Measurements from ENCODE around the gene RGMA.

DNA sequence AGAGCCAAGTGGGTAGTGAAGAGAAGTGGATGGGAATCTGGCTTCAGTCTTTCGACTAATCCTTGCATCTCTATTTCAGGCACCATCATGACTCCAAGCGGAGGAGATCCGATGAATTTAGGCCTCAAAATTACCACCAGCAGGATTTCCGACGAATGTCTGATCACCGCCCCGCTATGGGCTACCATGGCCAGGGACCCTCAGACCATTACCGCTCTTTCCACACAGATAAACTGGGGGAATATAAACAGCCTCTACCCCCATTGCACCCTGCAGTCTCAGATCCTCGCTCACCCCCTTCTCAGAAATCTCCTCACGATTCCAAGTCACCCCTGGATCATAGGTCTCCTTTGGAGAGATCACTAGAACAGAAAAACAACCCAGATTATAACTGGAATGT, 64.7 kb downstream of the RGMA start:
- TF ChIP-seq, protein P1, sequence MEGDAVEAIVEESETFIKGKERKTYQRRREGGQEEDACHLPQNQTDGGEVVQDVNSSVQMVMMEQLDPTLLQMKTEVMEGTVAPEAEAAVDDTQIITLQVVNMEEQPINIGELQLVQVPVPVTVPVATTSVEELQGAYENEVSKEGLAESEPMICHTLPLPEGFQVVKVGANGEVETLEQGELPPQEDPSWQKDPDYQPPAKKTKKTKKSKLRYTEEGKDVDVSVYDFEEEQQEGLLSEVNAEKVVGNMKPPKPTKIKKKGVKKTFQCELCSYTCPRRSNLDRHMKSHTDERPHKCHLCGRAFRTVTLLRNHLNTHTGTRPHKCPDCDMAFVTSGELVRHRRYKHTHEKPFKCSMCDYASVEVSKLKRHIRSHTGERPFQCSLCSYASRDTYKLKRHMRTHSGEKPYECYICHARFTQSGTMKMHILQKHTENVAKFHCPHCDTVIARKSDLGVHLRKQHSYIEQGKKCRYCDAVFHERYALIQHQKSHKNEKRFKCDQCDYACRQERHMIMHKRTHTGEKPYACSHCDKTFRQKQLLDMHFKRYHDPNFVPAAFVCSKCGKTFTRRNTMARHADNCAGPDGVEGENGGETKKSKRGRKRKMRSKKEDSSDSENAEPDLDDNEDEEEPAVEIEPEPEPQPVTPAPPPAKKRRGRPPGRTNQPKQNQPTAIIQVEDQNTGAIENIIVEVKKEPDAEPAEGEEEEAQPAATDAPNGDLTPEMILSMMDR (conservative IDR thresholded peaks at IDR 0.05), result no peak
- no peak for TF ChIP-seq EZH2 (IDR thresholded peaks at IDR 0.05; ENCODE audit: low read depth)

All from PC-9 (cell line).